Pulmonary artery endothelial cell (primary cell): ENCODE measurements around the gene SERBP1. TPM values are rescaled to one million over a fixed set of nuclear protein-coding genes. Genes with fewer than 3 reads are reported as not detected.
A peak's percentile ranks its signal among the peaks of the same experiment; 100 is the strongest.
"Not testable (repeated sequence)": the region's sequence is repeated elsewhere in the genome, so short reads cannot be mapped to it uniquely, and the experiment has no call there.

Experiments
- DNase-seq: peaks from one replicate; pipeline ENCODE4 v3.0.0-alpha.2; 2011; ENCODE audit warnings: low read depth, low spot score
- total RNA-seq: library from RNA; depleted of rRNA; stranded (reverse); fragments of >200 nt; gene quantifications from 2 replicates; pipeline ENCODE4 v1.2.3, GENCODE V29; 2014

SERBP1 gene
- 349 and 471 TPM in 2 replicates for total RNA-seq

- peak; percentile 92 for DNase-seq
These were observed at the start of gene SERBP1 for GRCh38 chr1:67430358-67431155. Gene SERBP1, minus strand, starts transcription at chr1:67430402. Its CDS starts 102 bp downstream, at chr1:67430300.

DNA sequence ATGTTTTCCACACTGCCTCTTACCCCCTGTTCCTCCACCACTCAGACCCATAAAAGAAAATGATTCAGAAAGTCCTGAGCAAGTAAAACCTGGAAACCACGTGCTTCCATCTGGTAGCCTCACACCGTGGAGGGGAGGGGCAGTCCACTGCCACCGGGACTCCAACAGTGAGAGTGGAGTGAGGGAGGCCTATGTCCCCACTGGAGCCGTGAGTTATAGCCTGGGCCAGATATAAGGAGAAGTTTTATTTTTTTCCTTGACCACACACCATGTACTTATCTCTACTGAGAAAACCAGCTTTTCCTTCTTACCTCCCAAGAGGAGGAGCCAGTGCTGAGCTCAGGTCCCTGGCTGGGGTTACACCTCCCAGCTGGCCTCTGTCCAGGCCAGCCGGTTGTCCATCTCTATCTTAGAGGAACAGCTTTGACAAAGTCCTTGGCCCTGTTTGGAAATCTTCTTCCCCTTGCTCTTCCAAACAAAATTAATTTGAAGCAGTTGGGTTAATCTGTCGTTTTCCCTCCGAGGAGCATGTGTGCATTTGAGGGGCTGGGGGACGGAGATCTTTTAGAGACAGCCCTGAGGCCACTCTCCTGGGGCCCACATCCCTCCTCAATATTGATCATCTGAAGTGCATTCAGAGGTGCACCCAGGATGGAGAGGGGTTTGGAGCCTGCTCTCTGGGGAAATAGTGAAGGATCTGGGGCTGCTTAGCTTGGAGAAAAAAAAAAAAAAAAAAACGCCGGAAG lies 49.1 kb upstream of the SERBP1 start:
- DNase-seq = no peak

DNA sequence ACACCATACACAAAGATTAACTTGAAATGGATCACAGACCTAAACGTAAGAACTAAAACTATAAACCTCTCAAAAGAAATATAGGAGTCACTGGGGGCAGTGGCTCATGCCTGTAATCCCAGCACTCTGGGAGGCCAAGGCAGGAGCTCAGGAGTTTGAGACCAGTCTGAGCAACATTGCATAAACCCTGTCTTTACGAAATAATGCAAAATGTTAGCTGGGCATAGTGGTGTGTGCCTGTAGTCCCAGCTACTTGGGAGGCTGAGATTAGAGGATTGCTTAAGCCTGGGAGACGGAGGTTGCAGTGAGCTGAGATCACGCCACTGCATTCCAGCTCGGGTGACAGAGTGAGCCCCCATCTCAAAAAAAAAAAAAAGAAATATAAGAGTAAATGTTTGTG lies 46.7 kb upstream of the SERBP1 start:
- no peak for DNase-seq

DNA sequence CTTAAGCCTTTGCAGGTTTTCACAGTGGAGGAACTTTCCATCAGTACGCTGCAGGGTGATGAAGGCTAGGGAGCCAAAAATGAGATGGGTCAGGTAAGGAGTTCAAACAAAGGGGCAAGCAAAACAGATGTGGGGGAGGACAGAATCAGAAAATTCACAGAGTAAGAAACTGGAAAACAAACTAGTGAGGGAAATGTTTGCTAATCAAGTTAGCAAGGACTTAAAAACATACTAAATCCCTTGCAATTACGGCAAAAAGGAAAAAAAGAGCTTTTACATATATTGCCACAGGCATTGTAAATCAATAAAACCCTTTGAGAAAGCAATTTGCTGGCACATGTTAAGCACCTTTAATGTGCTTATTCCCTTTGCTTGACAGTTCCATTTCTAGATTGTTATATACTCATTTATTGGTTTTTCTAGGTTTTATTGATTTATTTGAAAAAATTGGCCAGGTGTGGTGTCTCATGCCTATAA lies 45.8 kb upstream of the SERBP1 start:
- no peak for DNase-seq

- DNase-seq = no peak
These were observed 41.9 kb upstream of the SERBP1 start for GRCh38 chr1:67472056-67472455.

DNA sequence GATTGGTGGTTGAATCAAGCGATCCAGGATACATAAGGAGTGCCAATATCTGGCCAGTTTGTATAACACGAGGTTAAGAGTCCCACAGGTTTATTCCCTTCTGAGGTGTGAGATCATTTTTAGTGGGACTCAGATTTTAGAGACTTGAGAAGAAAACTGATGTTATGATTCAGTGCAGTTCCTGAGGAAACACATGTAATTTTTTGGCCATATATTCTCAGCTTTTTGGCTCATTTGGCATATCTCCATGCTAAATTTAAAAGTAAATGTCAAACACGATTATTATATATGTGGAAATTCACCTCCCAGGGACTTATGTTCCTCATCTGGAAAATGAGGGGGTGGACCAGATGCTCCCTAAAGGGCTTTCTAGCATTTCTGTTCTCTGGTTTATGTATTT lies 39.2 kb upstream of the SERBP1 start:
- DNase-seq = peak; percentile 41

DNA sequence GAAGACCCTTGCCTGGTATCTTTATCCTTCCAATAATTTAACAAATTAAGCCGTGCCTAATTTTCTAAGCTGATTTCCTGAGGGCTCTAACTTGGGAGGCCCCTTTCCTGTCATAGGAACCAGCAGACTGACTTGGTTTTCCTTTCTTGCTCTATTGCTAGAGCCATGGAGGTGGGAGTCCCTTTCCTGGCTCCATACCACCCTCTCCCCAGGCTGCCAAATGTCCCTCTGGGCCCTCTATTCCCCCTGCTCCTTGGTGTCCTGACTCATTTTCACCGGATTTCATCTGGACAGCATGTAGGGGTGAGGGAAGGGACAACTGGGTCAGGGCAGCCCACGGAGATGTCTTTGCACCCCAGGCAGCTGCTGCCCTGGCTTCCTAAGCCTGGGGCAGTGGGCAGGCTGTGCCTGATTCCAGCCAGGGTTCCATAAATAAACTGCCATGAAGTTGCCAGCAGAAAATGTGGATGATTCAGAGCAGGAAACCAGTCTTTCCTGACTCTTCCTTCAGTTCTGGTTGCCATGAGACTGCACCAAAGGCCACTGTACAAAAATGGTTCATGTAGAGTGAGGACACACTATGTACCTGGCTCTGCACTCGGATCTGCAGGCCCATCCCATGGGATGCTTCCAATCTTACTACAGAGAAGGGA lies 38.0 kb upstream of the SERBP1 start:
- DNase-seq = peak; percentile 63

- no peak for DNase-seq
These were observed 35.2 kb upstream of the SERBP1 start for GRCh38 chr1:67465375-67465774.

DNA sequence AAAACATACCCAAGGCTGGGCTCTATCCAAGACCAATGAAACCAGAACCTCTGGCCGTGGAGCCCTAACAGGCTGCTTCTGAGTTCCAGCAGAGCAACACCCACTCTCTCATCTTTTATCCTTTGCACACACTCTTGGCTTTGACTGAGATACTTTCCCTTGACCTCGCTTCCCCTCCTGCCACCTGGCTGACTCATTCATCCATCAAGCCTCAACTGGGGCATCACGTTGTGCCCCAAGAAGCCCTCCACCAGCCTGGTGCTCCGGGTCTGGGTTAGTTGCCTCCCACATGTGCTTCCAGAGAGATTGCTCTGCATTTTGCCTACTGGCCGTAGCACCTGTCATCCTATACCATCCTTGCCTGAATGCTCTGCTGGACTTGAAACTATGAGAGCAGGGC lies 34.5 kb upstream of the SERBP1 start:
- DNase-seq = no peak

DNA sequence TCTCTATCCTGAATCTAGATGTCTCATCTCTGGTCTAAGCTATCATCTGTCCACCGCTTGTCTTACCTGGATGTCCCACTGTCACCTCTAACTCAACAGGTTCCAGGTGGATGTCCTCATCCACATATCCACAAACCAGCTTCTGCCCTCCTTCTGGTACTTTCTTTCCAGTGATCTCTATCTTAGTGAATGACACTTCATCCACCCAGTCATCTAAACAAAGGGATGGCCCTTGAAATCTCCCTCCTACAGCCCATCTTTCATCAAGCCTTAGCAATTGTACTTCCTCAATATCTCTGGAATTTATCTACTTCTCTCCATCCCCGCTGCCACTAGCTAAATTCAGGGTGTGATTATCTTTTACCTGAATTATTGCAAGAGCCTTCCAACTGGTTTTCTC lies 33.9 kb upstream of the SERBP1 start:
- no peak for DNase-seq

DNA sequence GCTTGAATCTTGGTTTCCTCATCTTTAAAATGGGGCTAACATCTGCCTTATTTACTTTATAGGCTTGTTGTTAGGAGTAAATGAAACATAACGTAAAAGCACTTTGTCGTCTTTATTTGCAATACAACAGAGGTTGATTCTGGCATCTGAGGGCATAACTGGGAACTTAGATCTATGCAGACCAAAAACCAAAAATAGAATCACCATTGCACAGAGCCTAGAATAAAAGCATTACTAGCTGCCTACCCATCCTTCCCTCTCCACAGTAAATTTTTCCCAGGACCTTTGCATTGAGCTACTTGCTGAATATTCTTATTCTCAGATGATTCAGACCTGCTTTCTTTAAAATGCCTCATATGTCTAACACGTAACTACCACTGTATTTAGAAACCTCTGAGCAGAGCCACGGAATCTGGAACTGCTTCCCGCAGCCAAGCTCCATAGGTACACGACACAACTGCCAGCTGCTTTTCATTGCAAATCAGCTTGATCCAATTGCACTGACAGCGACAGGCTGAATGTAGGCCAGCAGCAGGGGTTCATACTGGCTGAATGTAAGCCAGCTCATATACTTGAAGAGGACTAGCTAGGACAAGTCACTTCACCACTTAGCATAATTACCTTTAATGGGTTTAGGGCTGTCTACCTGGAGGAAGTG lies 33.2 kb upstream of the SERBP1 start:
- no peak for DNase-seq

DNA sequence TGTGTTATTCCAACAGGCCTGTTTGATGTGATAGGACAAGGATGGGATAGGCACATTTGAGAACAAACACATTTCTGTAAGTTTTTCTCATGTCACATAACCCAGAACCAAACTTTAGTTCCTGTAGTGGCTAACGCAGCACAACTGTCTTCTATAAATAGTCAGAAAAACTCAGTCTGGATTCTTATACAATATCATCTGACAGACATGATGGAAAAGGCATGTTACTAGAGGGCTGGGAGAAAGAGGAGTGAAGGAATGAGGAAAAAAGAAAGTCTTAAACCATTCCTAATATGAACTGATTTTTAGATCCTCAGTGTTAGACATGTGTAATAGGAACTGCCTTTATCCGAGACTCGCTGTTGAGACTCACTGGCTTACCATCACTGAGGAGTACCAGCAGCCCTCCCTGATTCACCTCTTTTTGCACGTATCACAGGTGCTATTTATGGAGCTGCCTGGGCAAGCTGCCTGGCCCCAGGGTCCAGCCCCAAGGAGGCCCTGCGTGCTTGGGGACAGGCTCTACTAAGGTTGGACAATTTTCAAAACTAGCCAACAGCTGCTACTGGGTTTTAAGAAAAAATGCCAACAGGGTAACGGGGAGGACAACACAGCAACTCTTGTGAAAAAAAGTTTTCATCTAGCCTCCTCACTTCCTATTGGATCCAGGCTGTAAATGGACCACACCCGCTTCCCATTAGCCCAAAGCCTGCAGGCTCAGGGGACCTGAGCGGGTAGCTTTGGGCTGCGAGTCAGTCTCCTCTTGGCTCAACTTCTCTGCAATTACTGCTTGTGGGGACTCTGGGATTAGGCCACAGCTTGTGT lies 30.7 kb upstream of the SERBP1 start:
- no peak for DNase-seq

DNA sequence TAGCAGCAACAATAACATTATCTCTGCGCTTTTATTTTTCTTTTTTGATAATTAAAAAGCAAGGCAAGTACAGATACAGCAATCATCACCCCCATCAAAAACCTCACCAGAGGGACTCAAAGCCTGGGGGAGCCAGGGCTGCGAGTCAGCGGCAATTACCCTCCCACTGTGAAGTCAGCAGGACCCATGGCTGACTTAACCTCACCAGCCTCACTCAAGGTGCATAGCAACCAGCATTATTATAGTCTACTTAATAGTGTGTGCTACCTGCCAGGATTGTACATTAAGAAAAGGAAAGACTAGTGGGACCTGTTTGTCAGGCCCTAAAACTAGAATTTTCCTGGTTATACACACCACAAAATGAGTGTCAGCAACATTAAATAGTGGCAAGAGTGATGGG lies 28.9 kb upstream of the SERBP1 start:
- DNase-seq = no peak

DNA sequence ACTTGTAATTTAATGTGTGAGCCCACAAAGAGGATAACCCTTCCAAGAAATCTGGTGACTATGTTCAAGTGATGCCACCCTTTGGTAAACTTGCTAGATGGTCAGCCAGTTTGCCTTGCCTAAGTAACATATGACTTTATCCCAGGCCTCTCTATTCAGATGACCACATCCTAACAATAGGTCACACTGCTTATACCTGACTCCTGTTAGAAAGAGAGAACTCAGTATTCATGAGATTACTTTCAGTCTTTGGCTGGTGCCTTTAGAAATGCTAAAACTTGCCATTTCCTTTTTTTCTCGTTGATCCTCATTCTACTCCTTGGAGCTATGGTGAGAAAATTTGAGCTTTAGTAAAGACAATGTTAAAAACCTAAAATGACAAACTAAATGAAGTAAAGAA lies 28.5 kb upstream of the SERBP1 start:
- DNase-seq = no peak

GRCh38 chr1:67457247-67457646 lies 27.0 kb upstream of the SERBP1 start:
- no peak for DNase-seq

DNA sequence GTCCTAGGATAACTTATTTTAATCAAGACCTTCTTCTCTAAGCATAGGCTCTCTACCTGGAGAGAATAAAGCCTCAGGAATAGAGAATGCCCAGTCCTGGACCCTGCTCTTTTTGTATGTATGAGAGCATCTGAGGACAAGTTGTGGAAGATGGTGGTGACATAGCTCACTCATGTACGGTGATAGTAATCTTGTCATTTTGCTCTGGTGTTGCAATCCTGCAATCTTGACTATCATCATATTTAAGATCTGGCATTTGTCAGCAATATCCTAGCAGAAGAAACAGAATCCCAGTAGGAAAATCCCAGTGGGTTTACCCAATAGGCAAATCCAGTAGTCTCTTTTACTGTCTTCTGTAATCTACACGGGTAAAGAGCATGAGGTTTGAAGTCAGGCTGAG lies 21.6 kb upstream of the SERBP1 start:
- no peak for DNase-seq

GRCh38 chr1:67451356-67451755 lies 21.2 kb upstream of the SERBP1 start:
- no peak for DNase-seq

DNA sequence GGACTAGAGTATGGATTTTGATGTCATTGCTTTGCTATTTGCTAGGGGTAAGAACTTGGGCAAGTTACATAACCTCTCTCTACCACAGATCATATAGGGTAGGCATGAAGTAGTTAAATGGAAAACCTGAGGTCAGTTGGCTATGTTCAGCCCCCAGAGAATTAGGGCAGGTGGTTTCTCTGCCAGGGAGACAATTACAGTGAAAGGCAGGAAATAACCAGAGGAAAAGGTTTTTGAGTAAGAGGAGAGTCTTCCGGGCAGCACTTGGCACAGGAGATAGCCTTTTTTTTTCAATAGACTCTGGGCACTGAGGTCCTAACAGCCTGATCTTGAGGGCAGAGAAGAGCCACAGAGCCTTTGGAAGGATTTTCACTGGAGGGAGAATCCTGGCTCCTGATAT lies 16.7 kb upstream of the SERBP1 start:
- DNase-seq = no peak

- not testable (repeated sequence) for DNase-seq
These were observed 15.8 kb upstream of the SERBP1 start for GRCh38 chr1:67446014-67446413.

DNA sequence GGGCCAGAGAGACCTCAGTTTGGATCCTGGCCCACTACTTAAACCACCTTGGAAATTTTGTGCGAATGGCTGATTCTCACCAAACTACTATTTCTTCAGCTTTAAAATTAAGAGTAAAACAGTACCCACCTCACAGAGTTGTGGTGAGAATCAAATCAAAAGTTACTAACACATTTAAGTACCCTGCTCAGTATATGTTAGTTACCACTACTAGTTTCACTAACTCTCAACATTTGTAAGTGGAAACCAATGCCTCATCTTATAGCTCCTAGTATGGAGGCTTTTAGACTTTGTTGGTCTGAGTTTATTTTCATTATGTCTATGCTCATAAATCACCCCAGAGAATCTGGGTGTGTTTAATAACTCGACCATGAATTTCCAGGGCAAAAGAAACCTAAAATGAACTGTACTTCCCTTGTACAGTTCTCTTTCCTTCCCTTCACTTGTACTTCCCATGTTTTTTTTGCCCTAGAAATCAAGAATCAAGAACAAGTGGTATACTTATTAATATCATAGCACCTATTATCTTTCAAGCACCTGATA lies 11.6 kb upstream of the SERBP1 start:
- no peak for DNase-seq

DNA sequence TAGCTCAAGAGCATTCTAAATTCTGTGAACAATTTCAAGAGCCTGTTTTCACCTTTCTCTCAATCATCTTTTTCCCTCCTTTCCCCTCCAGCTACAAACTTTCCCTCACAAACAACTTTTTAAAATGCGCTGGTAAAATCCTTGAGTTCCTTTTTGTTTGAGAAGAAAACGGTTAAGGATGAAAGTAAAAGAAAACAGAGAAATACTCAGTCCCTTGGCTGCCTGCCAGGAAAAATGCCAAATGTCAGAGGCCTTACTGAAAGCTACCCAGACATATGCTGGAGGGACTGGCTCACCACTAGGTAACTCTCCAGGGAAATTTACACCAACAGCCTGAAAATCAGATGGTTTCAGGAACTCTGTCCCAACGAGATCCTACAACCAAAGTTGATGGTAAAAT lies 11.0 kb upstream of the SERBP1 start:
- DNase-seq = no peak
